Activated CD4-positive, alpha-beta T cell treated with anti-CD3 and anti-CD28 coated beads, Interleukin-2, amount 50 U/mL, for 1 hour (primary cell): ENCODE results near the gene CIITA.
"Not testable (repeated sequence)": the region's sequence is repeated elsewhere in the genome, so short reads cannot be mapped to it uniquely, and the experiment has no call there.

ENCODE experiments used
- DNase-seq: peaks from one replicate; pipeline ENCODE4 v3.0.0-alpha.2; 2020

CIITA gene

DNA sequence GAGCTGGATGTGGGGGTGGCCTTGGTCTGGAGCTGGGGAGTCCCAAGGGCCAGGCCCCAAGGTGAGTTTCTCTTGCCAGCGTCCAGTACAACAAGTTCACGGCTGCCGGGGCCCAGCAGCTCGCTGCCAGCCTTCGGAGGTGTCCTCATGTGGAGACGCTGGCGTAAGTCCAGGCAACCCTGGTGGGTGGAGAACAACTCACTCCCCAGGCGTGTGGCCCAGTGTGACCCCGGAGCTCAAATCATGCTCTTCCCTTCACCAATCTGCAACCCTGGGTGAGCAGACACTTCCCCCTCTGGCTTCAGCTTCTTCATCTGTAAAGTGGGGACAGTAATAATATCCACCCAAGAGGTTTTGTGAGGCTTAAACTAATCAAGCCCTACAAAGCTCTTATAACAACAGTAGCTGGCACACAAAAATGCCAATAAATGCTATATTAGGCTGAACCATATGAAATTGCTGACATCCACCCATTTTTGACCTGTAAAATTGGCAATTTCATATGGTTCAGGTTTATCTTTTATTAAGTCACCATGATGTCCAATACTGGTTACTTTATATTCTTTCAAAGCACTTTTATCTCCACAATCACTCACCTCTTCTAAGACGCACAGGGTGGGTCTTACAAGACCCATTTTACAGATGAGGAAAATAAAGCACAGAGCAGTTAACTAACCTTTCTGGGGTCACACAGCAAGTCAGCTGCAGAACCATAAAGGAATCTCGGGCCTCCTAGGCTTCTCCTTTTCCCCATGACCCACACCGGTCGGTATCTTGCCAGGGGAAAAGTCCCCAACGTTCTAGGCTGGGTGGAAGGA lies 45.5 kb downstream of the CIITA start:
- no peak for DNase-seq

DNA sequence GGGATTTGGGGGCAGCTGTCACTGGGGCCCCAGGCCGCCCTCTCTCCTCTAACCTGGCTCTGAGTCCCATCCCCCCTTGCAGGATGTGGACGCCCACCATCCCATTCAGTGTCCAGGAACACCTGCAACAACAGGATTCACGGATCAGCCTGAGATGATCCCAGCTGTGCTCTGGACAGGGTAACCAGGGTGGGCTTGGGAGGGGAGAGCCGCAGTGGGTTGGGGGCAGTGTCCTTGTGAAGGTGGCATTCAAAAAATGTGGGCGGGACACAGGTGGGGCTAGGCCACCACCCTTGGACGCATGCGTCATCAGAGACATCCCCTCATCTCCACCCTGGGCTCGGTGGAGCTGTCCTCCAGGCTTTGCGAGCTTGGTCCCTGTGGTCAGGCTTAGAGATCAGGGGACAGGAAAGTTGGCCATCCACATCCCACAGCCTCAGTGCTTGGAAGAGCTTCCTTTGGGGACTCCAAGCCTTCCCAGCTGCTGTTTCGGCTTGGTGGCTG lies 46.2 kb downstream of the CIITA start:
- no peak for DNase-seq

DNA sequence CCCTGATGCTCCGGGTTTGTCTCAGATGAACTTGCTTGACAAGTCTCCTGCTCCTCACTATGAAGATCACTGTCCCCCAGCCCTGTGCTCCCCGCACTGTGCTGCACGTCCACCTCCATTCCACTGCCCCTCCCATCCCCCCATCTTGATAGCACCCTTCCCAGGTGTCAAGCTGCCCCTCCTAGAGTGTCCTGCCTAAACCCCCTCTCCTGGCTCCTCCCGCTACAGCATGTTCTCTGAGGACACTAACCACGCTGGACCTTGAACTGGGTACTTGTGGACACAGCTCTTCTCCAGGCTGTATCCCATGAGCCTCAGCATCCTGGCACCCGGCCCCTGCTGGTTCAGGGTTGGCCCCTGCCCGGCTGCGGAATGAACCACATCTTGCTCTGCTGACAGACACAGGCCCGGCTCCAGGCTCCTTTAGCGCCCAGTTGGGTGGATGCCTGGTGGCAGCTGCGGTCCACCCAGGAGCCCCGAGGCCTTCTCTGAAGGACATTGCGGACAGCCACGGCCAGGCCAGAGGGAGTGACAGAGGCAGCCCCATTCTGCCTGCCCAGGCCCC lies 46.7 kb downstream of the CIITA start:
- no peak for DNase-seq

DNA sequence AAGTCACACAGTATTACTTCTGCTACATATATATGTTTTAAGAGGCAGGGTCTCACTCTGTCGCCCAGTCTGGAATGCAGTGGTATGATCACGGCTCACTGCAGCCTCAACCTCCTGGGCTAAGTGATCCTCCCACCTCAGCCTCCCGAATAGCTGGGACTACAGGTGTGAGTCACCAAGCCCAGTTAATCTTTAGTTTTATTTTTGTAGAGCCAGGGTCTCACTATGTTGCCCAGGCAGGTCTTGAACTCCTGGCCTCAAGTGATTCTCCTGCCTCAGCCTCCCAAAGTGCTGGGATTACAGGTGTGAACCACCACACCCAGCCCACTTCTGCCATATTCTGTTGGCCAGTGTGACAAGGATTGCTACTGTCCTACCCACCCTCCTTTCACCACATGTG lies 48.3 kb downstream of the CIITA start:
- DNase-seq, result not testable (repeated sequence)

DNA sequence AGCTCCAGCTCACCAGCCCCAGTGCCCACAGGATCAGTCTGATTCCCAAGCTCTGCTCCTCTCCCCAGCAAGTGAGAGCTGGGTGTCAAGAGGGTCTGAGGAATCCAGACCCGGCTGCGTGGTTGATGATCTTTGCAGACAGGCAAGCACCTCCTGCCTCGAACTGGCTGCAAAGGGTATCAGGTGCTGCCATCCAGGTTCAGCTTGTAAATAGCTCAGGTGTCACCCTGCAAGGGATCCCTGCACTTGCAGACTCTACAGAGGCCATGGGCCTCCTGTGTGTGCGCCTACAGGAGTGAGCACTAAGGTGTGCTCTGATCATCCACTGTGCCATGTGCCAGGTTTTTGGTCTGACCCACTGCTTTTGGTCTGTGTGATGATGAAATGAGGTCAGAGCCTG lies 49.1 kb downstream of the CIITA start:
- DNase-seq, result no peak

DNA sequence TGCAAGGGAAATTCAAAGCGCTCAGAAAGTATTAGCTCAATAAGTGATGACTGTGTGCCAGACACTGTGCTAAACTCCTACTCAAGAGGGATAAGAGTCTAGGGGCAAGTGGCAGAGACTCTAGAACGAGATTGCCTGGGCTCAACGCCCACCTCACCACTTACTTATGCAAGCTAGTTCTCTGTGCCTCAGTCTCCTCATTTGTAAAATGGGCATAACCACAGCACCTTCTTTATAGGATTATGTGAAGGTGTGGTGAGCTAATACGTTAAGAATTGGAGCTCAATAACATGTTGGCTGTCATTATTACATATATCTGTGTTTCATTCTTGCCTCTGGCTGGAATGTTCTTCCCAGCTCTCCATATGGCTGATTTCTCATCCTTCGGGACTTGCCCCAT lies 49.9 kb downstream of the CIITA start:
- no peak for DNase-seq

DNA sequence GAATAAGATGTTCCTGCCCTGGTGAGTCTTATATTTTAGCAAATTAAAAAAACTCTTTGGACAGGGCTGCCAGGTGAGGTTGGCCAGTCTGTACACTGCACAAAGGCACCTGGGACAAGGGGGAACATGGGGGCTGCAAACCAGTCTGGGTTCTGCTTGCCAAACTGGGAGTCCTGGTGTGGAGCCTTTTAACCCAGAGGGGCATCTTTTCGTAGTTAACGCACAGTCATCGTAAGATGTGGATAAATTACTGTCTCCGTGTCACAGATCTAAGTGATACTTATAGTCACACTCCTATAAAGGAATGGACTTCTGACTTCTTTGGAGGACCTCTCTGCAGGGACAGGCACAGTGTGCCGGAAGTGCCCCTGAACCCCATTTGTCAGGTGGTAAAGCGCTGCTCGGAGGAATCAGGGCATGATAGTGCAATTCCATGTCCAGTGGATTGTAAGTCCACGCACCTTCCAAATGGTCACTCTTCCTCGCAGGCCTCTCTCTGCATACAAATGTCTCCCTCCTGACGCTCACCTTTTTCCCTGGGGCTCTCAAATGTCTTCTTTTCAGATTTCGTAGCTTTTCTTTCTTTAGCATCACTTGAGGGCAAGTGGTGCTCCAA lies 50.6 kb downstream of the CIITA start:
- DNase-seq, result no peak

DNA sequence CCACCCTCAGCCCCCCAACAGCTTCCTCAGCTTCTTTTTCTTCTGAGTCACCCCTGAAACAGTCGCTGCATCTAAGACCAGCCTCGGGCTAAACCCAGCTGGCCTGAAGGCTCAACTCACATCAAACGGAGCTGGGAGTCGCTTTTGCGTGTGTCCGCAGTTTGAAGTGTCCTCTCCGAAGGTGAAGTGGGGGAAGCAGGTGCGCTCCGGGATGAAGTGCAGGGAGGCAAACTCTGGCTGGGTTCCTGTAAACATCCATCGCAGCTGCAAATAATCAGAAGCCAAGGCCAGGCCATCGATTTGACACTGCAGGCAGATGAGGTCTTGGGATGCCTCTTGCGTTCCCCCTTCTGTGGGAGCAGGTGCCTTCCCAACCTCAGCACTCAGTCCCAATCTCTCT lies 52.1 kb downstream of the CIITA start:
- DNase-seq, result not testable (repeated sequence)

DNA sequence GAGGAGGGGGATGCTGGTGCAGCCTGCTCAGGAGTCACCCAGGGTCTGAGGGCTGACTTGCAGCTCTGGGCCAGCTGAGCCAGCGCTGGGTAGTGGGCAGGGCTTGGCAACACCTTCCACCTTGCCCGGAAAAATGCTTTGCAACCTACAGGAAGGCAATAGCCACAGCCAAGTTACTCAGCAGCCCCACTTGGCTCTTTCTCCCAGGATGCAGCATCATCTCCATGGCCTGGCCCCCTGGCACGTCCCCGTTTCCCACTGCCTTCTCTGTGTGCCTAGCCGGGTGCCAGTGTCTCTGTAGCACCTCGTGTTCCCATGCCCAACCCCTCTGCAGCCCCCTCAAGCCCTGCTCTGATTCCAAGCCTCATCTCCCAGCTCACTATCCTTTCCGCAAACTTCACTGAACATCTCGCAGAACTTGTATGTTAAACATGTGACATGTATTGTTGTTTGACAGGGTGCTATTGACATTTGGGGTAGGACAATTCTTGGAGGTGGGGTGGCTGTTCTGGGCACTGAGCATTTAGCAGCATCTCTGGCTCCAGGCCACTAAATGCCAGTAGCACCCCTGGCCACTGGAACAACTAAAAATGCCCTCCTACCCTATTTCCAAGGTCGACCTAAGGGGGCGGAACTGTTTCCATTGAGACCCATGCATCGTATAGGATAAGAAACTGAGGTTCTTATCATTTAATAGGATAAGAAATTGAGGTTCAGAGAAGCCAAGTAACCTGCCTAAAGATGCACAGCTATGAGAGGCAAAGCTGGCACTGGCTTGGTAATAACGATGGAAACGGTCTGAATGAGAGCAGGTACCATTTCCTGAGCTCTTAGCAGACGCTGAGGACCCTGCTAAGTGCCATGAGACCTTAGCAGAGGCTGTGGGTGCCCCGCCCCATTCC lies 53.1 kb downstream of the CIITA start:
- no peak for DNase-seq

DNA sequence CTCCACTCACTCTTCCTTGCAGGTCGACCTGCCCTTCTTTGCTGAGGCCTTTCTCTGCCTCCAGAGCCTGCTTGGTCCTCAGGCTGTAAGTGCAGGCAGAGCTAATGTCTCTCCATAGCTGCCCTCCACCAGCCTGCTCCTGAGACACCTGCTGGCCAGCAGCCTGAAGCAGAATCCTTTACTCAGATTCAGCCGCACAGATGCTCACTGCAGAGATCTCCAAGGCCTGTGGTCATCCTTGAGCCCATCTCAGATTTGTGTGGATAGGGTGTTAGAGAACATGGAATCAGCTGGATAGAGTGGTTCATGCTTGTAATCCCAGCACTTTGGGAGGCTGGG lies 53.7 kb downstream of the CIITA start:
- DNase-seq, result no peak

DNA sequence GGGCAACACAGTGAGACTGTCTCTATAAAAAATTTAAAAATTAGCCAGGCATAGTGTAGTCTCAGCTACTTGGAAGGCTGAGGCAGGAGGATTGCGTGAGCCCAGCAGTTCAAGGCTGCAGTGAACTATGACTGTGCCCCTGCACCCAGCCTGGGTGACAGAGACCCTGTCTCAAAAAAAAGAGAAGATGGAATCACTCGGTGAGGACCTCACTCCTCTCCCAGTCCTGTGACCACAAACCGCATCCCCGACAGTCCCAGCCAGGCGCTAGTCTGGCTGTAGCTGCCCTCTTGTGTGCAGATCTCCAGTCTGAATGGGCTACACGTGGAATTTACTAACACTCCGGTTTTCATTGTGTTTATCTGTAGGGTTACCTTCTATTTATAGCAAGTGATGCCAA lies 54.1 kb downstream of the CIITA start:
- no peak for DNase-seq

DNA sequence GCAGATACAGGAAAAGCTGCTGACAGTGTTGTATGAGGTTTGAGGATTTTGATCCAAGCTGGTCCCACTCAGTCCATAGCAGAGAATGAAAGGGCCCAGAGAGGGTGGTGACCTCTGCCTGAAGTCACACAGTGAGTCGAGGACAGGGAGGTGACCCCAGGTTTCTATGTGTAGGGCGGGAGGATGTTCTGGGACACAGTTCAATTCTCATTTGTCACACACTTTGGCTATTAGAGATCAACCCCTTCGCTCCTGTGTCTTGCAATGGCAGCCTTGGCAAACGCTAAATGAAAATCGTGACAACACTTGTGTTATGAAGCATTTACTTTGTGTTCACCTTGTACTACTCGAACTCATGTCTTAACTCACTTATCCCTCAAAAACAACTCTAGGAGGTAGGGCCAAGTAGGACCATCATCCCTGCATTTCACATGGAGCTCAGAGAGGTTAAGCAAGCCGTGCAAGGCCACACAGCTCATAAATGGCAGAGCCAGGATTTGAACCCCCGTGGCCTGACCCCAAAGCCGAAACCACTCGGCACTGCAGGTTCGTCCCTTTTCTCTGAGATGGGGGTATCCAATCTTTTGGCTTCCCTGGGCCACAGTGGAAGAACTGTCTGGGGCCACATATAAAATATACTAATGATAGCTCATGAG lies 55.1 kb downstream of the CIITA start:
- no peak for DNase-seq

DNA sequence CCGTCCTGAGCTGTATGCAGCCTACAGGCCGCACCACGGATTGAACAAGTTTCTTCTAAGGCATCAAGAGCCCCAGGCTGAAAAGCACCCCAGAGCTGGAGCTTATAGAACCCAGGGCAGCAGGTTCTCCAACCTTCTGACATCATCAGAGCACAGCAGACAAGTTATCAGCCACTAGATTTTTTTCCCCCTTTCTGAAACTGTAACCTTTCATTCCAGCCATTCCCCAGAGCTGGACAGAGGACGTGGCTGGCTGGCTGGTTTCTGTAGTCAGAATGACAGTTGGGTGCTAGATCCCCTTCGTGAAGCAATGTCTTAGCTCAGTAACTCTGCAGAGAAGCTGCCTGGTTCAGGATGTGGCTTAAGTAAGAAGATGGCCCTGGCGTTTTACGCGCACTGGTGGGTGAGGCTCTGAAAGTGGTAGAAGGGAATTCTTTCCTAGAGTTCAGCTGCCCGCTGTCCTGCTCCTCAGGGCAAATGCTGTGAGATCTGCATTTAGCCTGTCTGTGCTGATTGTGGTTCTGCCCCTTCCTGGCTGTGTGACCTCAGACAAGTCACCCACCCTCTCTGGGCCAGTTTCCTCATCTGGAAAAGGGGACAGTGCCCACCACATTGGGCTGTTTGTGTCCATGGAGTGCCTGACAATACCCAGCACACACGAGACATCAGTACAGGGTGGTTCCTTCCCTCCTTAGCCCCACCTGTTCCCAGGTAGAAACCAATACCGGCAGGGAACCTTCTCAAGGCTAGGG lies 56.1 kb downstream of the CIITA start:
- no peak for DNase-seq

DNA sequence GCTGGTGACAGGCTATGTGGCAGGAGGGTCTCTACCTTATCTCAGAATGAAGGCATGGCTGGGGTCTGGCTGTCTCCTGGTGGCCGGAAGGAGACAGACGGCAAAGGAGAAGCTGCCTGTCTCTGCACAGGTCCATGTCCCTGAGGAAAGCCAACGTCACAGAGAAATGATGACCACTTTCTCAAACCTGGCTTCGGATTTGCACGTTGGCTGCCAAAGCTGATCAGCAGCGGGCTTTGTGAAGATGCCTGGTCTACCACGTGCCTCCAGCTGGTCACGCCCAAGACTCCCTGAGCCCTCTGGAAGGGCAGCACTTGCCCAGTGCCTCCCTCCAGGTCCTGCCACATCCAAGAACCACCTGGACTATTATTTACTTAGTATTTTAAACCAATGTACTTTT lies 56.9 kb downstream of the CIITA start:
- DNase-seq, result no peak

DNA sequence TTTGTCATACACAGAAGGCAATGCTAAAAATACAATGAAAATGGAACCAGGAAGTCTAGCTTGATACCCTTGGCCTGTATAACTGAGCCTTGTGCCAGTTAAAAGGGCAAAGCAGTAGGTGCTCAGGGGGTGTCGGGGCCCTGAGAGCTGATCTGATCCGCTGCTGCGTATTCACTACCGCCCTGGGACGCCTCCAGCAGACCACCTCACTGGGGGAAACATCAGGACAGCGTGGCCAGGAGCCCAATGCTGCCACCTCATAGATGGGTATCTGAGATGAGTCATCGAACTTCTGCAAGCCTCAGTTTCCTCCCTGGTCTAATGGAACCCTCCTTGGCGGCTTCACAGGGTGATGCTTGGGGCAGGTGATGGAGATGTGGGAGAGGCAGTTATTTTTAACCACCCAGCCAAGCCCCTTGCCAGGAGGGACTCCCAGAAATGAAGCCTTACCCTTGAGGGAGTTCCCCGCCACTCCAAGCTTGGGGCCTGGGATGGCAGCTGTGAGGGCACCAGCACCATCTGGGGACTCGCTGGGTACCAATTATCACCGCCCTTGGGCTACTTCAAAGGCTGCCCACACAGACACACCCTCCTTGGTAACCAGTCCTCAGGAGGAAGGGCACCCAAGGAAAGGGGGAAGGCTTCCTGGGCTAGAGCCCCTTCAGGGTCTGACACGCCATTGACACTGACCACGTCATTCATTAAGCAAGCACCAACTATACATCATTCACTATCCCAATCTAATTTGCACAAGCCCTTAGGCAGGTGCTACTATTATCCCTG lies 57.5 kb downstream of the CIITA start:
- no peak for DNase-seq

DNA sequence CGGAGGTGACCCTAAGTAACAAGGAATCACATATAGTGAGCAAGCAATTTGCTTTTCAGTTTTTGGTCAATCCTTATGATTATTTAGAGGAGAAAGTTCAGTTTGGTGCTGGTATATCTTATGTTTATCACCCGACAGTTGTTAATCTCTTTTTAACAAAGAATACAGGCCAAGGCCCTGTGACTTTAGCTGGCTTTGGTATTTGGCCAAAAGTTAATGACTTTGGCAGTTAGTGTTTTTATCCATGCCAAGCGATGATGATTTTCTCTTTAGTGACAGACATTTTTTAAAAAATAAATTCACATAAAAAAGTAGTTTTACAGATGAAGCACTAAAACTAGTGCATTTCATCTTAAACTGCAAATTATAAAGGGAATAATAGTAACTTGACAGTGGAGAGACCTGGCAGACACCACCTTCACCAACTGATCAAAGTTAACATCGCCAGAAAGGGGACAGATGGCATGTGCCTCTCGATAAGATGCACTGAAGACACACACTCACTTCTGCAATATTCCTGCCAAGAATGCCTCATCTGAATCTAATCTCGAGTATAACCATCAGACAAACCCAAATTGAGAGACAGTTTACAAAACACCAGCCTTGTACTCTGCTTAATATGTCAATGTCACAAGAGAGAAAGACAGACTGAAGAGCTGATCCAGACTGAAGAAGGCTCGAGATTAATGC lies 58.4 kb downstream of the CIITA start:
- no peak for DNase-seq

DNA sequence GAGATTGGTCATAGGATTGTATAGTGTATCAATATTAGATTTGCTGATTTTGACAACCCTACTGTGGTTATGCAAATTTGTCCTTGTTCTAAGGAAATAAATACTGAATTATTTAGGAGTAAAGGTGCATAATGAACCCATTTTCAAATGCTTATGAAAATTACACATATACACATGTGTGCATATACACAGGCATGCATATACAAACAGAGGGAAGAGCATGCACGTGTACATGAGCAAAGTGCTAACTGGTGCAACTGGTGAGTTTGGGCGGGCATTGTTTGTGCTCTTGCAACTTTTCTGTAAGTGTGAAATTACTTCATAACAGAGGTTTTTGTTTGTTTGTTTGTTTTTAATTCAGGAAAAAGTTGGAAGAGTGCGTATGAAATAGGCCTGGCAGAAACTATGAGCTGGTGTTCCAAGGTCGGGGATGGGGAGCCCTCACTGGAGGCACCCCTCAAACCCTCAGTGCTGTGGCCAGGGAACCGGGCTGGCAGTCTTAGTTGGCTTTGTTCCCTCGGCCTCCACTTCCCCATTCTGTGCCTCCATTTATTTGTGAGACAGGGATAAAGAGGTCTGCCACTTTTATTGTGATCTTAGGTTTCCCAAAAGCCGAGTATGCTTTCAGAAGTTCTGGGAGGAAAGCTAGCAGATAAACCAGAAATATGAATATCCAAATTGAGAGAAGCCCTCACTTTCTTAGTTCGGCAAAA lies 59.4 kb downstream of the CIITA start:
- DNase-seq, result no peak

DNA sequence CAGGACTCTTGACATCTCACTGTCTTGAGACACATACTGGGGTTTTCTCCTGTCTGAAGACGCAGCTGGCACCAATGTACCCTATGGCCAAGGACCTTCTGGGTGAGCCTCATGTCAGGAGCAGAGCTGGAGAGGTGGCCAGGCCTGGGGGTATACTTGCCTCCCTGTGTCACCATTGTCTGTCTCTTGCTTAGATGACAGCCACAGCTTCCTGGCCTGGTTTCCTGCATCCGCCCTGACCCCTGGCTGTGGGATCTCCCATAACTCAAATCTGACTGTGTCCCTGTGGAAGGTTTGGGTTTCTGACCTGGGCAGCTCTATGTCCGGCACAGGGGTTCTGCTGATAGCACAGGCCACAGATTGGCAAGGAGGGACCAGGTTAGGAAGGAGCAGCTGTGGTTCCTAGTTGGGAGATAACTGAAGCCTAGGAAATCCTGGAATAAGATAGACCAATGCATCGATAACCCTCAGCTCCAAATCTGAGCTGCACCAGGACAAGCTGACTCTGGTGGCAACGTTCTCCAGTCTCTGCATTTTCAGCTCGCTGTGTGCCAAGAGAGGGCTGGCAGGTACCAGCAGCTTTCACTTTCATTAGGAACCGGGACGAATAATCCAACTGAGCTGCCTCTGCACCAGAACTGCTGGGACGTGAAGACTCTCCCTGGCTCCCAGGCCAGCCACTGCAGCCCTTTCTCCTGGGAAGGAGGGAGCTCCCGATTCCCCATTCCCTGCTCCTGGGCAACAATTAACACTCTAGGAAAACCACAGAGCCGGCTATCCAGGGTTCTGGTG lies 60.3 kb downstream of the CIITA start:
- no peak for DNase-seq

DNA sequence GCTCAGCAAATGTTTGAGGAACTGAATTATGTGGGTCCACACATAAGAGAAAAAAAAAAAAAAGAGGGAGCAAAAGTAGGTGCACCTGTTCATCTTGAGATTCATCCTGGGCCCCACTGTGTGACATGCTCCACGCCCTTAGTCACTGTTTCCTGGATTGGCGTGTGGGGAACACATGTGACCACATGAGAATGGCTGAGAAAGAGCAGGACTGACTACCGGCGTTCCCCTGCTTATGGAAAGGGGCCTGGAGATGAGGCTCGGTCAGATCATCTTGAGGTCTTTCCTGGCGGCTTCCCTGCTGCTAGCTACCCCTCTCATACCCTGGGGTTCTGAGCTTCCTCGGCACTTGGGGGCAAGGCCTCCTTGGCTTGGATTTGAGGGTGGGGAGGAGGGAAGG lies 61.3 kb downstream of the CIITA start:
- no peak for DNase-seq
